ENCODE measurements around the gene CYLC1.

Gene CYLC1, protein sequence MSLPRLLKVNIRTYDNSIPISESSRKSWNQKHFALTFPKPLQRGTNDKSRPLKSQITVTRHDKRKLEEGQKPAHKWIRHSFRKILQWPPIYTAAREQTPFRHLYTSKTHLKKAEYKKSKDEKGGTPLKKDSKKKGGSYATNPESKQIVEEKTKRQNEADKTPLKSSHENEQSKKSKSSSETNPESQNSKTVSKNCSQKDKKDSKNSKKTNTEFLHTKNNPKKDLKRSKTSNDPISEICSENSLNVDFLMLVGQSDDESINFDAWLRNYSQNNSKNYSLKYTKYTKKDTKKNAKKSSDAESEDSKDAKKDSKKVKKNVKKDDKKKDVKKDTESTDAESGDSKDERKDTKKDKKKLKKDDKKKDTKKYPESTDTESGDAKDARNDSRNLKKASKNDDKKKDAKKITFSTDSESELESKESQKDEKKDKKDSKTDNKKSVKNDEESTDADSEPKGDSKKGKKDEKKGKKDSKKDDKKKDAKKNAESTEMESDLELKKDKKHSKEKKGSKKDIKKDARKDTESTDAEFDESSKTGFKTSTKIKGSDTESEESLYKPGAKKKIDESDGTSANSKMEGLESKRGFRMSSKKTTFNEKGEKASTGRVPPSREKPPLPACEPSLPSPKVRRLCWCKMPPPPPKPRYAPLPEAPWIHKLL

DNA sequence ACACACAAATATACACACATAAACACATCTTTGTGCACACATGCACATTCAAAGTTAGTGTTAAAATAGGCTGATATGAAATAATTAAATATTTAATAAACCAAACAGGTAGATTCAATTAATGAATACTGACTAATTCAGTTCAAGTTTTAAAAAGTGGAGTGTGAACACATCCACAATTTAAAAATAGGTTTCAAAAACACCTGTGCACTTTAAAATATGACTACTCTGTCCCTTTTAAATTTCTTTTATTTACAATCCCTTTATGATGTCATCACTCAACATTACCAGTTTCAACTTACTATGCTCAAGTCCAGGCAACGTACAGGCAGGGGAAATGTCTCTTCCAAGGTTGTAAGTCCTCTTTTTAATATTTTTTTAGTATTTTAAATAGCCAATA is at the start of gene CYLC1:
Gene CYLC1, plus strand, starts transcription at position 301 of the 400 bp plus-strand sequence. Its CDS starts 37 bp downstream, at position 338.
- DNase-seq = no peak

DNA sequence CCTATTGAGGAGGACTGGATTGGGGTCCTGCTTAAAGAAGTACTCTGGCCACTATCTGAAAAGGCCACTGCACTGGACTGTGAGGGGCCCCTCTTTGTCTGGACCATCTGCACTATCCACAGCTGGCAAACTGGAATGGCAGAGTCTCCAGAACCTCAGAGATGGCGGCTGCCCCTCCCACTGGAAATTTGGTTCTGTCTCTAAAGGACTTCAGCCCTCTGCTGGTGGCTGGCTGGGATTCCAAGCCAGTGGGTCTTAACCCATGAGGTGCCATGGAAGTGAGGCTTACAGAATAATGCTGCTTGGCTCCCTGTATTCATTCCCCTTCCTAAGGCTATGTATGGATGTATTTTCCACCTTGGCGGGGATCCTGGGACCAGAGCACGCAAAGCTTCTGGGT is 41.6 kb upstream of the CYLC1 start:
- DNase-seq = no peak

DNA sequence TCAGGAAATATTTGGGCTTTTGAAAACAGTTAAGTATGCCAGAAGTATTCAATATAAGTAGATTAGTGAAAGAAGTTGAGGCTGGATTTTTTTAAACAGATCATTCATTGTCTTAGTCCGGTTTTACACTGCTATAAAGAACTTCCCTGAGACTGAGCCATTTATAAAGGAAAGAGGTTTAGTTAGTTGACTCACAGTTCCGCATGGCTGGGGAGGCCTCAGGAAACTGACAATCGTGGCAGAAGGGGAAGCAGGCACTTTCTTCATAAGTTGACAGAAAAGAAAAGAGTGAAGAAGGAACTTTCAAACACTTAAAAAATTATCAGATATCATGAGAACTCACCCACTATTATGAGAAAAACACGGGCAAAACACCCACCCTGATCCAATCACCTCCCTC is 31.1 kb upstream of the CYLC1 start:
- DNase-seq = no peak

DNA sequence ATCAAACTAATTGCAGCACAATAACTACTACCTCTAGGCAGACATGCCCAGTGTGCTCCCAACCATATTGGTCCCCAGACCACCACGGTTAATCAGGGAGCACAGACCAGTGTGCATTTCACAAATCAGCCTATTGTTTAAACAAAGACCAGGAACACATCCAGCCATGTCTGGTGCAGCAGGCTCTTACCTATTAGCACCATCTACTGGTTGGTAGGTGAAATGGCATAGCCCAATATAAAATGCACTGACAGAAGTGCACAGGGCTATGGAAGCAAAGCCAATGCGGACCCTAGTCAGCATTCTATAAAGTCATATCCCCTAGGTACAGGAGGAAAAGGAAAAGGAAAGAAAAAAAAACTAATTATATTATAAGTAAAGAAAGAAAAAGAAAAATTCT is 15.5 kb upstream of the CYLC1 start:
- DNase-seq = no peak

DNA sequence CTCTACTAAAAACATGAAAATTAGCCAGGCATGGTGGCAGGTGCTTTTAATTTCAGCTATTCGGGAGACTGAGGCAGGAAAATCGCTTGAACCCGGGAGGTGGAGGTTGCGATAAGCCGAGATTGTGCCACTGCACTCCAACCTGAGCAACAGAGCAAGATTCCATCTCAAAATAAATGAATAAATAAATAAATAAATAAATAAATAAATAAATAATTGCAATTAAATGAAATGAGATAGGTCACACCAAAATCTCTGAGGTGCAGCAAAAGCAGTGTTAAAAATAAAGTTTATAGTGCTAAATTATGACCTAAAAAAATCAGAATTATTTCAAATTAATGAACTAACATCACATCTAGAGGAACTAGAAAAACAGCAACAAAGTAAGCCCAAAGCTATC is 13.6 kb upstream of the CYLC1 start:
- no peak for DNase-seq

DNA sequence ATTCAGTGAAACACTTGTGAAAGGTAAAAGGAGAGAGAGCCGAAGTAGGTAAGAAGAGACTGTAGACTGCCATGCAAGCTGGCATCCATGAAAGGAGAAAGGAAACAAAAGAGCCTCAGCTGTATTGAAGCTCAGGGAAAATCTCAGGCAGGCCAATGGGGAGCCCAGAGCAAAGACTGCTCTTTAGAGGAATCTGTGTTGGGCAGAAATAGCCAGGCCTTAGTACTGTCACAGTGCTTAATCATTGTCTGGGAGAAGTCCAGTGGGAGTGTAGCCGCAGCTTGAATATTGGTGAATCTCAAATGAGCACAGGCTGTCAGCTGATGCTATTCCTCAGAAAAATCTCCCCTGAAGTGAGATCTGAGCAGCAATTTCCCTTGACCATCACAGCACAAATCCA is 27.6 kb downstream of the CYLC1 start:
- no peak for DNase-seq

DNA sequence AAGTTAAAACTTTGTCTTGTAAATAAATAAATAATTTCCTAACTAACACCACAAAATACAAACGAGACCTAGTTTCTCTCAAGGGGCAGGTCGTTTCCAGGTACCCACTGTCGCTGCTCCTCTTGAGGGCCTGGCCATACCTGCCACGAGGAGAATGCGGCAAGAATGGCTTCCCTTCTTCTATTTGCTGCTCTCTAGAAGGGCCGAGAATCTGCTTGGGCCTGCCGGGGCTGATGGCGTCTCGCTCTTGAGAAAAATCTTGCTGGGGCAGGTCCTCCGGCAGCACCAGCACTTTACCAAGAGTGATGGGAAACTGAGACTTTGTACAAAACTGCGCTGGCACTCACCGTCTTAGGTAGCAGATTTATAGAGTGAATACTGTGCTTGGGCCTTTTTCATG is 31.5 kb downstream of the CYLC1 start:
- no peak for DNase-seq

DNA sequence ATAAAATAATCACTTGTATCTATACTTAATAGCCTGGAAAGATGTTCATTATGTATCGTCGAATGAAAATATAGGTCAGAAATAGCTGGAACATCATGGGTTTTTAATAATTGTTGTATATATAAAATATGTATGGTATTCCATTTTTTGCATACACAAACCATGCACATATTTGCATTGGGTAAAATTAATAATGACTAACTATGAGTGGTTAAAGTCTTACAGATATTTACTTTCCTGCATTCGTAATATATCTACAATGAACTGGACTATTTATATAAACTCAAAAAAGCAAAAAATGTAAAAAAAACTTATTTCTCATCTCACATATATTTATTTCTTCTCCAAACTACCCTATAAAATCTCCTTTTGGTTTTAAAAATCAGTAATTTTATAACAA is 46.0 kb downstream of the CYLC1 start:
- DNase-seq = no peak

DNA sequence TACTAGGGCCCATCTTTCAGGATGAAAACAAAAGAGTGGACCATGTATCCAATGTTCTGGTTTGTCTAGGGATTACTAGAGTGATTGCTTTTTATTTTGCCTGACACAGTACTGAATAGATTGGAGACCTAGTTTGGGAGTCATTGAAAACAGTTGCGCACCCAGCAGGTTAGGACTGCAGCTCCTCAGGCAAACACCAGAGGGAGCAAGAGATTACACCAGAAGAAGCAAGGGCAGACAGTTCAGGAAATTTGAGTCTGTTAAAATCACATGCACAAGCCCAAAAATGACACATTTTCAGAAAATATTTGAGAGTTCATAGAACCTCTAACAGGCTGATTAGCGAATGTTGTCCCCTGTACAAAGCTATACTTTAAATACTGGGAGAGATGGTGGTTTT is 55.6 kb downstream of the CYLC1 start:
- no peak for DNase-seq

DNA sequence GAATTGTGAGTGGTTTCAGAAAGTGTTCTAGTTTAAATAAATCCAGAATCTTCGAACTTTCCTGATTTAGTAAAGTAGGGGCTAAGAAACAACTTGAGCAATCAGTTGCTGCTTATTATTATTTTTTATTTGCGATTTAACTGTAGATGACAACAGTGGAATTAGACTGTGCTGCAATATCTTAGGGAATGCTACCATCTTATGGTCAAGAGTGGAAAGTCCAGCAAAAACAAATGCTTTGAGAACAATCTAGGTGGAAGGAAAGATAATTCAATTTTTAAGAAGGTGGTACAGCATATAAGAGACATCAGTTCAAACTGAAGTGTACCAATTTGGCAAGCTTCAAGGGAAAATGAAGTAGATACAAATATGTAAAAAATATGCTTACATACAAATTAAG is 73.3 kb downstream of the CYLC1 start:
- DNase-seq = no peak

Data from activated CD8-positive, alpha-beta memory T cell treated with anti-CD3 and anti-CD28 coated beads, Interleukin-2, amount 50 U/mL, for 4 hours (primary cell).